GM21526 (cell line): Measurements from ENCODE around the gene TRERF1.

ENCODE experiments used
- ATAC-seq: cut with Tn5 transposase; IDR thresholded peaks from one replicate; pipeline ENCODE4 v1.9.1; 2021; ENCODE audit warnings: moderate library complexity; ENCODE audit not compliant: unreplicated experiment, low FRiP score

Gene TRERF1

GRCh38 chr6:42264162-42264851 lies 187.4 kb downstream of the TRERF1 start:
- ATAC-seq: no peak

- no peak for ATAC-seq
These were observed 188.5 kb downstream of the TRERF1 start for GRCh38 chr6:42263165-42263728.

GRCh38 chr6:42260972-42261371 lies 190.8 kb downstream of the TRERF1 start:
- no peak for ATAC-seq

GRCh38 chr6:42260396-42260888 lies 191.3 kb downstream of the TRERF1 start:
- ATAC-seq: no peak

GRCh38 chr6:42259841-42260395 lies 191.8 kb downstream of the TRERF1 start:
- ATAC-seq: no peak

- ATAC-seq: no peak
These were observed 192.4 kb downstream of the TRERF1 start for GRCh38 chr6:42259286-42259685.

- ATAC-seq: no peak
These were observed 194.1 kb downstream of the TRERF1 start for GRCh38 chr6:42257614-42258013.

GRCh38 chr6:42257063-42257462 lies 194.7 kb downstream of the TRERF1 start:
- no peak for ATAC-seq

GRCh38 chr6:42255050-42255449 lies 196.7 kb downstream of the TRERF1 start:
- no peak for ATAC-seq

GRCh38 chr6:42254505-42254904 lies 197.2 kb downstream of the TRERF1 start:
- no peak for ATAC-seq

- ATAC-seq: no peak
These were observed 199.7 kb downstream of the TRERF1 start for GRCh38 chr6:42251911-42252637.

- no peak for ATAC-seq
These were observed 200.2 kb downstream of the TRERF1 start for GRCh38 chr6:42251500-42251899.

- no peak for ATAC-seq
These were observed 201.3 kb downstream of the TRERF1 start for GRCh38 chr6:42250274-42250931.

GRCh38 chr6:42249279-42249678 lies 202.4 kb downstream of the TRERF1 start:
- ATAC-seq: no peak

GRCh38 chr6:42243046-42243445 lies 208.7 kb downstream of the TRERF1 start:
- ATAC-seq: no peak

GRCh38 chr6:42241915-42242314 lies 209.8 kb downstream of the TRERF1 start:
- no peak for ATAC-seq

- no peak for ATAC-seq
These were observed 211.9 kb downstream of the TRERF1 start for GRCh38 chr6:42239736-42240375.

- no peak for ATAC-seq
These were observed 212.4 kb downstream of the TRERF1 start for GRCh38 chr6:42239333-42239732.

- no peak for ATAC-seq
These were observed 213.9 kb downstream of the TRERF1 start for GRCh38 chr6:42237857-42238256.
